ENCODE measurements around the gene COG7. TPM values are rescaled to one million over a fixed set of nuclear protein-coding genes. Genes with fewer than 3 reads are reported as not detected.

Gene COG7
- 29.5 TPM for total RNA-seq

GRCh38 chr16:23452572-23453337 is at the start of gene COG7:
COG7 (minus strand) TSS chr16:23453189; CDS start chr16:23452994, 195 bp downstream.

Small RNA genes lying within 50 kb of the gene (small RNA-seq; reads per million reads assigned to genes)
- gene RF00072 (ENCODE audit: low replicate concordance) = not detected

Other genes starting within 250 kb of the COG7 start
- gene SCNN1B, start 150.9 kb downstream of the COG7 start, total RNA-seq = 15.6 TPM
- 60.0 TPM for gene GGA2, start 57.3 kb upstream of the COG7 start, total RNA-seq
- 53.1 TPM for gene EARS2, start 104.2 kb upstream of the COG7 start, total RNA-seq
- 139 TPM for gene UBFD1, start 104.5 kb upstream of the COG7 start, total RNA-seq
- 132 TPM for gene NDUFAB1, start 143.1 kb upstream of the COG7 start, total RNA-seq
- 7.9 TPM for gene PALB2, start 188.1 kb upstream of the COG7 start, total RNA-seq
- 34.2 TPM for gene DCTN5, start 188.3 kb upstream of the COG7 start, total RNA-seq
- 15.7 TPM for gene PLK1, start 225.7 kb upstream of the COG7 start, total RNA-seq

Data from metanephros (tissue), 2 donors.